ENCODE data around the gene PICK1. TPM values are rescaled to one million over a fixed set of nuclear protein-coding genes. Genes with fewer than 3 reads are reported as not detected.
"Not testable (repeated sequence)": the region's sequence is repeated elsewhere in the genome, so short reads cannot be mapped to it uniquely, and the experiment has no call there.

Gene PICK1
- polyA plus RNA-seq, 3 donors: 26.6 to 32.0 (median 28.1) TPM

DNA sequence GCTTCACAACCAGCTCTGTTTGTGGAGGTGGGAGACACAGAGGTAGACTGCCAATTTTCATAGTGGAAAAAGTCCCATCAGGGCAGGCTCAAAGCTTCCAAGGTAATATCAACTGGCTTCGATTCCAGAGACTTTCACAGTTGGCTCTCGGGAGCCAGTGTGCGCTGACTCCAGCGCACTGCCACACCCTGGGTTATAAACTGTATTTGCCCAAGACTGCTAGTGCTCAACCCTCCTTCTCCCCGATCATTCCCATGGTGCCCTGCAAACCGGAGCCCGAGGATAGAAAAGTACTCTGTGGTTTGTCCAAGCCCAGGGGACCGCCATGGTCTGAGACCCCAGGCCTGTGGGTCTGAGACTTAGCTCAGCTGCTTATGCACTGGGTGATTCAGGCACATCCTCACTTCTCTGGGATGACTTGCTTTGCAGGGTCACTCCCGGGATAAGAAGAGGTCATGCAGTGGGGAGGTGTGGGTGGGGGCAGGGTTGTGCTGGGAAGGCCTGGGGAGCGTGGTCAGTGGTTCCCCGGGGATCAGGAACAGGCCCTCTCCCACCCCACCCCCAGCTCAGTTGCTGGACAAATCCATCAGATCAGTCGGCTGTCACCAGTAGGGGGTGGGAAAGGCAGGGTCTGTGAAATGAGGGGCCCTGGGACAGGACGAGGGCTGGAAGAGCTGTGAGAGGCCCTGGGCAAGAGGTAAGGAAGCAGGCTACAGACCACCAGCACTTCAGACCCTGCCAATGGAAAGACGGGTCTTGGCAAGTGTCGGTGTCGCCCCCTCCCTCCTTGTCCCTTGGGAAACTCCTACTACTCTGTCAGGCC lies 26.7 kb upstream of the PICK1 start:
- DNase-seq (ENCODE audit: low read depth in 3 of 3, low spot score in 2 of 3): no peak

GRCh38 chr22:38031491-38031890 lies 25.7 kb upstream of the PICK1 start:
- no peak for DNase-seq (ENCODE audit: low read depth in 3 of 3, low spot score in 2 of 3)

GRCh38 chr22:38032681-38033521 lies 24.3 kb upstream of the PICK1 start:
- DNase-seq (ENCODE audit: low read depth in 3 of 3, low spot score in 2 of 3): no peak

- no peak for DNase-seq (ENCODE audit: low read depth in 3 of 3, low spot score in 2 of 3)
These were observed 23.5 kb upstream of the PICK1 start for GRCh38 chr22:38033522-38034277.

- DNase-seq (ENCODE audit: low read depth in 3 of 3, low spot score in 2 of 3): no peak
These were observed 22.8 kb upstream of the PICK1 start for GRCh38 chr22:38034278-38034882.

DNA sequence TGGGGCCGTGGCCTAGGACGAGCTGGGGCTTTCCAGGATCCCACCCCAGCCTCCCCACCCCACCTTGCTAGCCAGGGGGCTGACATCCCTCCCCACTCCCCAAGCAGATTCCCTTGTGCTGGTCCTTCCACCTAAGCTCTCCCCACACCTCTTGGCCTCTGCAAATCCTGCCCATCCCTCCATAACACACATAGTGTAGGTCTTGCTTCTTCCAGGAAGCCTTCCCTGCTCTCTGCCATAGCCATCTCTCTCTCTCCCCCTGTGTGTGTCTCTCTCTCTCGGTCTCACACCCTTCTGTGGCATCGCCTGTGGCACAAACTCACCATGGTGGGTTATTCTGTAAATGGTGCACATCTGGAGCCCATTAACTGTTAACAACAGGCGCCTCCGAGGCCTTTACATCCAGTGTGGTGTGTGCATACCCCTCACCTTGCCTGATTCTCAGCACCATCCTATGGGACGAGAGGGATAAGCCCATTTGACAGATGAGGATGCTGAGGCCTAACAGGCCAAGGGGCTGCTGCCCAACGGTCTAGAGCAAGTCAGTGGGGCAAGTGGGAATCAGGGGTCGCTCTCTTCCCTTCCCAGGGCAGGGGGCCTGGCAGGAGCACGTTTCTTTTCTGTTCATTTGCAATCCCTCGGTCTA lies 22.2 kb upstream of the PICK1 start:
- DNase-seq (ENCODE audit: low read depth in 3 of 3, low spot score in 2 of 3): no peak

GRCh38 chr22:38035530-38035885 lies 21.7 kb upstream of the PICK1 start:
- no peak for DNase-seq (ENCODE audit: low read depth in 3 of 3, low spot score in 2 of 3)

- DNase-seq (ENCODE audit: low read depth in 3 of 3, low spot score in 2 of 3): no peak
These were observed 20.7 kb upstream of the PICK1 start for GRCh38 chr22:38036392-38037062.

GRCh38 chr22:38037367-38038150 lies 19.6 kb upstream of the PICK1 start:
- not testable (repeated sequence) for DNase-seq (ENCODE audit: low read depth in 3 of 3, low spot score in 2 of 3)

- no peak for DNase-seq (ENCODE audit: low read depth in 3 of 3, low spot score in 2 of 3)
These were observed 18.8 kb upstream of the PICK1 start for GRCh38 chr22:38038426-38038825.

- no peak for DNase-seq (ENCODE audit: low read depth in 3 of 3, low spot score in 2 of 3)
These were observed 18.1 kb upstream of the PICK1 start for GRCh38 chr22:38038890-38039812.

DNA sequence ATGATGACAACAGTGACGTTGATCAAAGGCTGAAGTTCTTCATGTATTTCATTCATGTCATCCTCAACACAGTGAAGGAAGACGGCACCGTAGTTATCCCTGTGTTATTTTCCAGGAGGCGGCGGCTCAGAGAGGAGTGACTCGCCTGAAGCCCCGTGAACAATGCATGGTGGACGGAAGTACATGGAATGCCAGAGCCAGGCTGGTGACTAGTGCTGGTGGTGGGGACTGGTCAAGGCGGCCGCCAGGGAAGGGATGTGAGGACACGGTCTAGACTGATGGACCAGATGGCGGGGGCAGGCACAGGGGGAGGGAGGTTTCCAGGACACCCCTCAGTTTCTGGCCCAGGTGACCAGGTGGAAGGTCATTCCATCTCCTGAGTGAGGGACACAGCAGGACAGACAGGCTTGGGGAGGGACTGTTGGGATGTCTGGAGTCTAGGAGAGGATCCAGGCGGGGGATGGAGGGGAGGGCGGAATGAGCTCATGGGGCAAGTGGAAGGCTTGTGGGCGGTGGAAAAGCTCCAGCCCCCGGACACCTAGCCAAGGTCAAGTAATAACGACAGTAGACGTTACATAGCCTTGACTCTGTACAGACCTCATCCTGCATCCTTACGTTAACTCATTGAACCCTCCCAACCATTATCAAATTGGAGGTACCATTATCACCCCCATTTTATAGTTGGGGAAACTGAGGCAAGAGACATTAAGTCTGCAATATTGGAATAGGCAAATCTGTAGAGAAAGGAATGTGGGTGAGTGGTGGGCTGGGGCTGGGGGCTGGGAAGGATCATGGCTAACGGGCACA lies 16.0 kb upstream of the PICK1 start:
- no peak for DNase-seq (ENCODE audit: low read depth in 3 of 3, low spot score in 2 of 3)

- no peak for DNase-seq (ENCODE audit: low read depth in 3 of 3, low spot score in 2 of 3)
These were observed 15.3 kb upstream of the PICK1 start for GRCh38 chr22:38041760-38042487.

- DNase-seq (ENCODE audit: low read depth in 3 of 3, low spot score in 2 of 3): no peak
These were observed 14.8 kb upstream of the PICK1 start for GRCh38 chr22:38042488-38042790.

- no peak for DNase-seq (ENCODE audit: low read depth in 3 of 3, low spot score in 2 of 3)
These were observed 13.8 kb upstream of the PICK1 start for GRCh38 chr22:38043151-38044039.
